GM21526 (cell line): ENCODE results near the gene CACNB1.
"Not testable (repeated sequence)": the region's sequence is repeated elsewhere in the genome, so short reads cannot be mapped to it uniquely, and the experiment has no call there.

Source experiments
- ATAC-seq: cut with Tn5 transposase; IDR thresholded peaks from one replicate; pipeline ENCODE4 v1.9.1; 2021; ENCODE audit warnings: moderate library complexity; ENCODE audit not compliant: unreplicated experiment, low FRiP score

Gene CACNB1

GRCh38 chr17:39177256-39177655 is 20.2 kb downstream of the CACNB1 start:
- ATAC-seq = no peak

GRCh38 chr17:39175695-39176093 is 21.8 kb downstream of the CACNB1 start:
- no peak for ATAC-seq

- ATAC-seq = no peak
Measured at GRCh38 chr17:39174920-39175694, 22.4 kb downstream of the CACNB1 start.

DNA sequence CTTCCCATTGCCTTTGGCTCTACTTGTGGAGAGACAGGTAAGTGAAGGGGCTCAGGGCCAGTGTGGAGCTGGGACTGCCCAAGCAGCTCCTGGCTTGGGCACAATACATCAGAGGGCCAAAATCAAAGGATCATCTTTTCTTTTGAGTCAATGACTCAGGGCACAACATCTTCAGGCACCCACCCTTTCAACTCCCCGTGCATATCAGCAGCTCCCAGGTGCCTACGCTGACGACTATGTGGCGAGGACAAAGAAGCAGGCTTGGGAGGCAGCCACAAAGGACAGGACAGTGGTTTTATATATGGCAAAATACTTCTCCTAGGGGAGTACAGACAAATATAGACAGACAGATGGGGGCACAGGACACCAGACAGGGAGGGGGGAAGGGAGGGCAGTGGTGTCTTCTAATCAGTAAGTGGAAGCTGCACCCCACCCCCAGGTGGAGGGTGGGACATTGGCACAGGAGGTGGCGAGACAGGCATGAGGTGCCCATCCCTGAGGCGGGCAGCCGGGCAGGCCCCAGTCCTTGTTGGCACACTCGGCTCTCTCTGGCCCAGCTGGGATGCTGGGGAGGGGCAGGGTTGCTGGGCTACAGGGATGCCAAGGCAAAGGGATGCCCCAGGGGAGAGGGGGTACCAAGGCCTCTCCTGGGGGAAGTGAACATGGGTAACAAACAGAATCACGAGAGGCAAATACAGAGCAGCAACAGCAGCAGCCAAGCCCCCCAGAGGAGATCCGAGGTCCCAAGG is 23.8 kb downstream of the CACNB1 start:
- no peak for ATAC-seq

- ATAC-seq = no peak
Measured at GRCh38 chr17:39173080-39173479, 24.4 kb downstream of the CACNB1 start.

- ATAC-seq = no peak
Measured at GRCh38 chr17:39171933-39172332, 25.5 kb downstream of the CACNB1 start.

- no peak for ATAC-seq
Measured at GRCh38 chr17:39170558-39170957, 26.9 kb downstream of the CACNB1 start.

- no peak for ATAC-seq
Measured at GRCh38 chr17:39170109-39170508, 27.4 kb downstream of the CACNB1 start.

DNA sequence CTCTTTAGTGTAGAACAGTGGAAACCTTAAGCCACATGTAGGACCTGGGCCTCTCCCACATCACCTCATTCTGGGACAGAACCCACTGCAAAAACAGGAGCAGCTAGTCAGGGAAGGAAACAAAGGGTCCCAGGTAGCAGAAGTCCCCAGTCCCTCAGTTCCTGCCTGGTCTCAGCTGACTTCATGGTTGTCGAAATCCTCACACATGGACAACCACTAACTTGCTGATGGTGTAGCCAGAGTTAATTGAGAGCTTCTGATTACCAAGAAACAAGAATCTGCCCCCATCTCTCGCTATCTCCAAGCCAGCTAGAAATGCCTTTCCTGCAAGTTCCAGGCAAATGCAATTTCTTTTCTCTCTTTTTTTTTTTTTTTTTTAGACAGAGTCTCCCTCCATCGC is 28.0 kb downstream of the CACNB1 start:
- no peak for ATAC-seq

- no peak for ATAC-seq
Measured at GRCh38 chr17:39169101-39169500, 28.4 kb downstream of the CACNB1 start.

DNA sequence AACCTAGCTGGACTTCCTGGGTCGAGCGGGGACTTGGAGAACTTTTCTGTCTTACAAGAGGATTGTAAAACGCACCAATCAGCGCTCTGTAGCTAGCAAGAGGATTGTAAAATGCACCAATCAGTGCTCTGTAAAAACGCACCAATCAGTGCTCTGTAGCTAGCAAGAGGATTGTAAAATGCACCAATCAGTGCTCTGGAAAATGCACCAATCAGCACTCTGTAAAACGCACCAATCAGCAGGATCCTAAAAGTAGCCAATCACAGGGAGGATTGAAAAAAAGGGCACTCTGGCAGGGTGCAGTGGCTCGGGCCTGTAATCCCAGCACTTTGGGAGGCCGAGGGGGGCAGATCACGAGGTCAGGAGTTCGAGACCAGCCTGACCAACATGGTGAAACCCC is 29.0 kb downstream of the CACNB1 start:
- ATAC-seq = not testable (repeated sequence)

GRCh38 chr17:39167476-39167875 is 30.0 kb downstream of the CACNB1 start:
- no peak for ATAC-seq

GRCh38 chr17:39166437-39167335 is 30.8 kb downstream of the CACNB1 start:
- ATAC-seq = no peak

DNA sequence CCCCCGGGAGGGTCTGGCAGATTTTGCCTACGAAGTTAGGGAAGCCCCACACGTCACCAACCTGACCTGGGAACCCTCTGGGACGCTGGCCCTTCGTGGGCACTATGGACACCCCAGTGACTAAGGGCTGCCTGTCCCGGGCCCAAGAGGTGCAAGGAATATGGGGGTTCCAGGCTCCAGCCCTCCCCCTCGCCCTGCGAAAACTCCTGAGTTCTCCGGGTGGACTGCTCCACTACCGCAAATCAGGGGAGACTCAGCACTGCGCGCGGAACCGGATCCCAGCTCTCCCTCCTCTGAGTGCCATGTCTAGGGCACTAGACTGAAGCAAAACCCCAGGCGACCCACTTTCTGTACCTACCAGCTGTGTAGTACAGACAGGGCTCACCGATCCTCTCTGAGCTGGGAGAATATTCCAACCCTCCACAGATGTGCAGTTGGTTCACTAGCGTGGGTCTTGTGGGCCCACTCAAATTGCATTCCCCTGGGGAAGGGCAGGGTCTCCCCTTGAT is 31.6 kb downstream of the CACNB1 start, which contains the start of gene ARL5C:
TSS of gene ARL5C (minus strand) at position 321 of the 509 bp plus-strand sequence. CDS start 401 bp downstream, outside the sequence.
- ATAC-seq = no peak

GRCh38 chr17:39165178-39165840 is 32.2 kb downstream of the CACNB1 start:
- no peak for ATAC-seq

DNA sequence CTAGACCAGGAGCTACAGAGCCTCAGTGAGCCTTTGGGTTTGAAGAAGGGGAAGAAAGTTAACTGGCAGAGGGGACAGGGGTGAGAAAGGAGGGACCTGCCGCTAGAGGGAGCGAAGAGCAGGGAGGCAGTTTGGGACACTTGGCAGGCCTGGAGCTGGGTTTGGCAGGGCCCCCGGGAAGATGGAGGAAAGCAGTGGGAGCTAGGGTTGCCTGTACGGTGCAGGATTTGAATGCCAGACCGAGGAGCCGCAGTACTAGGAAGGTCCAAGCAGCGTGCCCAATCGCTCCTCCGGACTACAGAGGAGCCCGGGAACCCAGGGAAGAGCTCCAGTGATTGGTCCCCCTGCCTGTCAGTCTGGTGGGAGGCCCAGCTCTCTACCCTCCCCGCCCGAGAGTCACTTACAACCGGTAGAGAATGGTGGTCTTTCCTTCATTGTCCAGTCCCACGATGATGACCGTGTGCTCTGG is 32.8 kb downstream of the CACNB1 start:
- ATAC-seq = peak; percentile 55

GRCh38 chr17:39161962-39162361 is 35.5 kb downstream of the CACNB1 start:
- ATAC-seq = no peak

GRCh38 chr17:39158623-39159022 is 38.8 kb downstream of the CACNB1 start:
- no peak for ATAC-seq

DNA sequence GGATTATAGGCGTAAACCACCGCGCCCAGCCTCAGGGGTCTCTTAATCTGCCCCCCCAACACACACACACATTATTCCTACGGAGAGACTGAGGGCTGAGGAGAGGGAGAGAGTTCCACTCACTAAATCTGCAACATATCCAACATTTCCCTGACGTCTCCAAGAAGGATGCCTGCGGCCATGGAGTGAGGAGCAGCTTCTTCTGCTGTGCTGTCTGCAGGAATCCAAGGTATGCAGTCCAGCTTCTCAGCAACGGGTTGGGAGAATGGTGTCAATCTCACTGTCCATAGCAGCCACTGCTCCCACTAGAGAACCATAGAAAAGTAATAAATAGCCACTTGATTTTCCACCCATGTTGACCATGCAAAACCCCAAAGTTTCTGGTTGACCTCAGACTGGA is 41.0 kb downstream of the CACNB1 start:
- no peak for ATAC-seq

DNA sequence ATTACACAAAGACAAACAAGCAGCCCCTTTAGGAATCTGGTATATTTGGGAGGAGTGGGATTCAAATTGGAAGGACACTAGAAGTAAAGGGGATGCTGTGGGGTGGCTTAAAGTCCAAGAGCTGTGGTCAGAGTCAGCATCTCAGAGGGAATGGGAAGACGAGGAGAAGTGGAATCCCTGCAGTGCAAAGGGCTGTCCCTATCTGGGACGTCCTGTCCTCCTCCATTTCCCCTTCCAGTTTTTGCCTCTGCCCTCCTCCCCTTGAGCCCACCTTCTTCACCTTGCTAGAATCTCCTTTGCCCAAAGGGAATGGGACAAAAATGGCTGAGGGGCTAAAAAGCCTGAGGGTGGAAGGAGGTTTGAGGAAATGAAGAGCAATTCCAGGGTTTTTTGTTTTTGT is 41.8 kb downstream of the CACNB1 start:
- no peak for ATAC-seq
